H1 (cell line): Measurements from ENCODE around the gene HSPA4L. TPM values are rescaled to one million over a fixed set of nuclear protein-coding genes. Genes with fewer than 3 reads are reported as not detected.

Source experiments
- CTCF ChIA-PET: fragments of 300-600 bp; sonication (Branson Sonifier 250); formaldehyde crosslinking; loops from one replicate; lab custom pipeline; 2021; ENCODE audit not compliant: partially characterized antibody; lab: Charles Lee
- POLR2A ChIA-PET: fragments of 300-600 bp; sonication (Branson Sonifier 250); formaldehyde crosslinking; loops from one replicate; lab custom pipeline; 2021; ENCODE audit warnings: inconsistent platforms; ENCODE audit not compliant: partially characterized antibody; lab: Charles Lee
- DNase-seq, 2 experiments: peaks; one replicate each; pipeline versions ENCODE4 v3.0.0 to v3.0.0-alpha.2; 2010 to 2022; ENCODE audit warnings: low spot score in 2 of 2, low read depth in 1 of 2, mixed read lengths in 1 of 2
- FAIRE-seq: peaks from 2 replicates; lab custom pipeline; 2011; peaks lifted over from hg19 to GRCh38; lab: Jason Lieb, UNC
- H2AFZ ChIP-seq: 2 replicates; pipeline ENCODE4 v1.8.1; 2012; ENCODE audit warnings: low read length, inconsistent platforms
- H2AK5ac ChIP-seq: 2 replicates; pipeline ENCODE4 v1.6.1; 2013; ENCODE audit warnings: low read depth, low read length
- H2BK120ac ChIP-seq: replicated peaks from 2 replicates; pipeline ENCODE3; 2013; ENCODE audit warnings: low read depth, low read length, inconsistent platforms
- H2BK12ac ChIP-seq: 2 replicates; pipeline ENCODE4 v1.6.1; 2013; ENCODE audit warnings: low read depth, low read length
- H2BK15ac ChIP-seq: 2 replicates; pipeline ENCODE4 v1.6.1; 2013; ENCODE audit warnings: low read length
- H2BK20ac ChIP-seq: 2 replicates; pipeline ENCODE4 v1.6.1; 2013; ENCODE audit warnings: low read length
- H2BK5ac ChIP-seq: 2 replicates; pipeline ENCODE4 v1.6.1; 2013; ENCODE audit warnings: low read depth, low read length
- H3K14ac ChIP-seq: 2 replicates; pipeline ENCODE4 v1.6.1; 2013; ENCODE audit warnings: inconsistent platforms; ENCODE audit not compliant: insufficient read length
- H3K18ac ChIP-seq: 2 replicates; pipeline ENCODE4 v1.6.1; 2013; ENCODE audit warnings: low read length; ENCODE audit errors: extremely low read depth
- H3K23ac ChIP-seq: 2 replicates; pipeline ENCODE4 v1.6.1; 2013; ENCODE audit warnings: inconsistent platforms; ENCODE audit not compliant: insufficient read length
- H3K23me2 ChIP-seq: 2 replicates; pipeline ENCODE4 v1.6.1; 2013; ENCODE audit warnings: low read depth, low read length
- H3K27ac ChIP-seq: 2 replicates; pipeline ENCODE4 v1.6.1; 2011; ENCODE audit warnings: low read depth, low read length, inconsistent platforms
- H3K27me3 ChIP-seq, 4 experiments: replicated peaks in 1 of 4; 1 replicate in 1 of 4; 2 replicates in 3 of 4; pipeline versions ENCODE4 v1.6.1 to v1.8.1; 2011 to 2013; ENCODE audit warnings: low read length in 3 of 4, mild to moderate bottlenecking in 3 of 4, inconsistent platforms in 2 of 4, mixed read lengths in 2 of 4, moderate library complexity in 1 of 4; ENCODE audit not compliant: control insufficient read depth in 3 of 4, insufficient read depth in 3 of 4; ENCODE audit errors: extremely low read depth in 1 of 4
- H3K36me3 ChIP-seq, 4 experiments: 2 replicates each; pipeline versions ENCODE4 v1.6.1 to v1.8.1; 2011 to 2013; ENCODE audit warnings: mild to moderate bottlenecking in 4 of 4, low read length in 3 of 4, moderate library complexity in 2 of 4, control low read depth in 1 of 4, inconsistent platforms in 1 of 4; ENCODE audit not compliant: insufficient read depth in 4 of 4, control insufficient read depth in 2 of 4
- H3K4ac ChIP-seq: replicated peaks from 2 replicates; pipeline ENCODE3; 2013; ENCODE audit warnings: low read length, low read depth, mixed read lengths, inconsistent platforms; ENCODE audit not compliant: insufficient read length
- H3K4me1 ChIP-seq, 4 experiments: replicated peaks in 1 of 4; 1 replicate in 1 of 4; 2 replicates in 3 of 4; pipeline versions ENCODE4 v1.6.1 to v1.8.1; 2011 to 2013; ENCODE audit warnings: low read length in 3 of 4, inconsistent platforms in 2 of 4, mixed read lengths in 1 of 4; ENCODE audit not compliant: insufficient read depth in 4 of 4, control insufficient read depth in 3 of 4
- H3K4me2 ChIP-seq, 2 experiments: 2 replicates each; pipeline versions ENCODE4 v1.6.1 to v1.8.1; 2011 to 2013; ENCODE audit warnings: low read depth in 2 of 2, low read length in 2 of 2, control low read depth in 1 of 2, inconsistent platforms in 1 of 2, mild to moderate bottlenecking in 1 of 2; ENCODE audit not compliant: insufficient read depth in 1 of 2
- H3K4me3 ChIP-seq, 4 experiments: fragments of 200-600, 300-600 bp in 1 of 4; sonication (generic), shearing (Covaris generic), sonication (Bioruptor Twin) in 1 of 4; 2 replicates each; pipeline versions ENCODE4 v1.5.1 to v1.8.1; 2011 to 2016; ENCODE audit warnings: low read length in 4 of 4, low read depth in 3 of 4, control low read depth in 2 of 4, inconsistent platforms in 2 of 4, mild to moderate bottlenecking in 2 of 4, mixed read lengths in 1 of 4, moderate library complexity in 1 of 4; ENCODE audit not compliant: insufficient read depth in 2 of 4; ENCODE audit errors: extremely low read depth in 1 of 4
- H3K56ac ChIP-seq: replicated peaks from 2 replicates; pipeline ENCODE3; 2013; ENCODE audit warnings: low read depth, mild to moderate bottlenecking, mixed read lengths, low read length, inconsistent platforms; ENCODE audit not compliant: insufficient read length
- H3K79me1 ChIP-seq: 2 replicates; pipeline ENCODE4 v1.6.1; 2013; ENCODE audit warnings: low read depth, low read length, control low read depth
- H3K79me2 ChIP-seq, 2 experiments: 2 replicates each; pipeline versions ENCODE4 v1.6.1 to v1.8.1; 2012 to 2013; ENCODE audit warnings: low read length in 2 of 2, mild to moderate bottlenecking in 2 of 2, inconsistent platforms in 1 of 2; ENCODE audit not compliant: insufficient read depth in 2 of 2, control insufficient read depth in 1 of 2
- H3K9ac ChIP-seq, 4 experiments: replicated peaks in 1 of 4; 1 replicate in 1 of 4; 2 replicates in 3 of 4; pipeline versions ENCODE4 v1.6.1 to v1.8.1; 2011 to 2013; ENCODE audit warnings: low read depth in 3 of 4, low read length in 3 of 4, control low read depth in 2 of 4, mild to moderate bottlenecking in 2 of 4, moderate library complexity in 2 of 4, inconsistent platforms in 1 of 4; ENCODE audit errors: extremely low read depth in 1 of 4
- H3K9me3 ChIP-seq, 2 experiments: 2 replicates each; pipeline versions ENCODE4 v1.6.1 to v1.8.1; 2012 to 2013; ENCODE audit warnings: mild to moderate bottlenecking in 2 of 2, moderate library complexity in 2 of 2, control low read depth in 1 of 2, inconsistent platforms in 1 of 2, low read depth in 1 of 2, low read length in 1 of 2, mixed read lengths in 1 of 2; ENCODE audit not compliant: insufficient read depth in 2 of 2
- H4K20me1 ChIP-seq, 2 experiments: replicated peaks in 1 of 2; 2 replicates each; pipeline versions ENCODE3 to v1.8.1; 2011 to 2013; ENCODE audit warnings: inconsistent platforms in 2 of 2, low read length in 2 of 2, mild to moderate bottlenecking in 1 of 2; ENCODE audit not compliant: insufficient read depth in 2 of 2, control insufficient read depth in 1 of 2
- H4K5ac ChIP-seq: 2 replicates; pipeline ENCODE4 v1.6.1; 2013; ENCODE audit warnings: low read length, low read depth, mixed read lengths, inconsistent platforms; ENCODE audit not compliant: insufficient read length
- H4K8ac ChIP-seq: 2 replicates; pipeline ENCODE4 v1.8.0; 2013; ENCODE audit warnings: mild to moderate bottlenecking, moderate library complexity, low read length, inconsistent platforms; ENCODE audit not compliant: insufficient read depth; ENCODE audit errors: extremely low read depth
- H4K91ac ChIP-seq: replicated peaks from 2 replicates; pipeline ENCODE3; 2013; ENCODE audit warnings: low read length, mixed read lengths, inconsistent platforms; ENCODE audit not compliant: insufficient read length
- BCL11A ChIP-seq, 2 experiments: IDR thresholded peaks; one replicate each; pipeline ENCODE4 v1.6.1; 2011; ENCODE audit warnings: low read depth in 2 of 2, low read length in 2 of 2, mild to moderate bottlenecking in 2 of 2
- CREB1 ChIP-seq: IDR thresholded peaks from 2 replicates; pipeline ENCODE4 v1.6.1; 2012; ENCODE audit warnings: inconsistent platforms
- SUZ12 ChIP-seq: fragments of 200-600 bp; sonication (generic); IDR thresholded peaks from 2 replicates; pipeline ENCODE4 v1.6.1; 2012; ENCODE audit warnings: mild to moderate bottlenecking, inconsistent platforms, low read length, moderate library complexity, mixed read lengths
- WGBS, 2 experiments: shearing (Covaris generic) in 1 of 2; methylation state at CpG; one replicate each; pipeline versions ENCODE4 v1.1.6 to v1.1.7; 2013 to 2015; ENCODE audit warnings: low lambda C conversion rate in 2 of 2, mixed read lengths in 2 of 2, inconsistent platforms in 1 of 2, low coverage in 1 of 2, missing lambda C conversion rate in 1 of 2; ENCODE audit not compliant: insufficient replicate concordance in 2 of 2, insufficient coverage in 1 of 2, insufficient read length in 1 of 2; ENCODE audit errors: extremely low coverage in 1 of 2, missing lambda C conversion rate in 1 of 2; 5-methylcytosine and 5-hydroxymethylcytosine counted together
- polyA plus RNA-seq, 7 experiments: library from polyadenylated mRNA; depleted of rRNA in 3 of 7; stranded (reverse) in 5 of 7; unstranded in 2 of 7; fragments of >200 nt in 5 of 7; fragments of 200-250 nt in 2 of 7; gene quantifications; 1 replicate in 5 of 7; 2 replicates in 1 of 7; 4 replicates in 1 of 7; pipeline versions ENCODE4 v1.2.1 to v1.2.3, GENCODE V29; 2011 to 2013; ENCODE audit warnings: missing spikeins in 2 of 7, mixed read lengths in 2 of 7
- total RNA-seq: library from RNA; stranded (reverse); fragmentation: NEBNext Ultra II Directional; extraction: Animal tissue kit (Norgen Biotek cat#: 25700); gene quantifications from 2 replicates; pipeline ENCODE4 v1.2.1, GENCODE V29; 2021

The HSPA4L gene
- total and polyA plus RNA-seq, 2 of the 8 experiments (the other 6 are each of a cell fraction or from before 2014, with no cell fraction given), result 0.65 to 4.7 TPM

- Histone ChIP-seq H3K79me2 (no peaks in the 10 kb centered on the region), H2BK5ac (no peak overlapping the region), H3K23ac (no peak overlapping the region), H3K56ac (no peak overlapping the region), H4K8ac (no peak overlapping the region), H3K23me2 (no peaks in the 10 kb centered on the region), H3K4ac (no peak overlapping the region), H3K79me1 (no peaks in the 10 kb centered on the region), H3K9ac (no peak overlapping the region), H3K4me1 (no peaks in the 10 kb centered on the region), H3K14ac (no peak overlapping the region), H3K27ac (no peak overlapping the region), H2BK15ac (no peak overlapping the region), H4K20me1 (no peaks in the 10 kb centered on the region), H4K91ac (no peak overlapping the region), H2BK20ac (no peak overlapping the region), H3K4me2 (no peak overlapping the region), H2AK5ac (no peak overlapping the region), H3K36me3 (no peaks in the 10 kb centered on the region), H2BK120ac (no peak overlapping the region), H3K18ac (no peak overlapping the region), H3K27me3 (no peaks in the 10 kb centered on the region), H2AFZ (no peak overlapping the region), H4K5ac (no peak overlapping the region), H3K4me3 (no peak overlapping the region), H2BK12ac (no peak overlapping the region), H3K9me3 (no peaks in the 10 kb centered on the region)
- TF ChIP-seq BCL11A (IDR thresholded peaks at IDR 0.05; ENCODE audit: low read depth in 2 of 2, low read length in 2 of 2) (no peak), SUZ12 (no peak), CREB1 (no peak)
- DNase-seq (no peak), FAIRE-seq (no peak)
- 86% methylated on average over 3 of the region's 3 CpGs; no CpG with 5 or more reads in 1 of the 2 experiments for WGBS, 2 experiments
- POLR2A ChIA-PET, result no interaction called here
- CTCF ChIA-PET, result no interaction called here
These were observed 22.2 kb upstream of the HSPA4L start for GRCh38 chr4:127759893-127760292.
